ENCODE measurements around the gene UQCRC2. TPM values are rescaled to one million over a fixed set of nuclear protein-coding genes. Genes with fewer than 3 reads are reported as not detected.

The UQCRC2 gene
- total and polyA plus RNA-seq, 7 experiments from 2014 or later, result 158 to 227 (median 180) TPM

- Mint-ChIP-seq H3K27ac (peak overlapping the region in 1 of 9 donors; percentile 43), H3K9me3 (peaks cover 0 to 2% (median 0%) of the 10 kb centered on the region in 11 donors), H3K4me1 (peaks cover 15 to 31% (median 25%) of the 10 kb centered on the region in 7 donors), H3K4me3 (peak overlapping the region in 1 of 10 donors; percentile 37), H3K27me3 (peaks cover 0 to 12% (median 0%) of the 10 kb centered on the region in 5 donors), H3K36me3 (peaks cover 0 to 2% (median 0%) of the 10 kb centered on the region in 5 donors)
- Histone ChIP-seq H3K27me3 (ENCODE audit: control insufficient read depth in 2 of 2, insufficient read depth in 2 of 2, low read length in 2 of 2) (no peaks in the 10 kb centered on the region), H3K27ac (ENCODE audit: low read depth, low read length) (no peak overlapping the region), H3K4me3 (ENCODE audit: low read length) (no peak overlapping the region), H3K36me3 (ENCODE audit: control insufficient read depth in 2 of 3, insufficient read depth in 3 of 3, low read length in 3 of 3) (peaks cover 0 to 4% (median 0%) of the 10 kb centered on the region in 3 experiments), H3K4me1 (ENCODE audit: control insufficient read depth in 2 of 2, insufficient read depth in 2 of 2, low read length in 2 of 2) (peaks cover 3 to 17% of the 10 kb centered on the region in 2 donors), H3K9me3 (ENCODE audit: control insufficient read depth in 2 of 3, low read length in 3 of 3) (no peaks in the 10 kb centered on the region)
- ATAC-seq (no peak), DNase-seq (no peak)
- ChIA-PET POLR2A (interaction anchor here (0.8 to 2.6 kb wide), 2 partner anchors 46 to 186 kb away, joined by 3 to 28 read pairs; no protein-coding TSS in a partner anchor), CTCF (interaction anchor here (1.5 to 2.1 kb wide), 3 partner anchors 74 to 297 kb away, joined by 4 to 31 read pairs (median 11); no protein-coding TSS in a partner anchor)
- intact Hi-C loops (cut with micrococcal nuclease), result no loop called here
Observed at GRCh38 chr16:22003195-22003594, 50.0 kb downstream of the UQCRC2 start.

- H3K27me3 ChIP-seq (ENCODE audit: control insufficient read depth in 2 of 2, insufficient read depth in 2 of 2, low read length in 2 of 2), result no peaks in the 10 kb centered on the region
- ChIA-PET CTCF (interaction anchor here (1.0 to 5.8 kb wide), 4 partner anchors 73 to 185 kb away, joined by 3 to 25 read pairs (median 8); no protein-coding TSS in a partner anchor), POLR2A (interaction anchor here (0.8 to 0.9 kb wide), 2 partner anchors 185 to 187 kb away, joined by 3 to 9 read pairs; no protein-coding TSS in a partner anchor)
- H3K9me3 ChIP-seq (ENCODE audit: control insufficient read depth in 2 of 3, low read length in 3 of 3), result no peaks in the 10 kb centered on the region
- Mint-ChIP-seq H3K27me3 (peaks cover 0 to 12% (median 0%) of the 10 kb centered on the region in 5 donors), H3K4me3 (no peak overlapping the region), H3K27ac (peak overlapping the region in 2 of 9 donors; percentile 26 to 30), H3K4me1 (peaks cover 15 to 40% (median 32%) of the 10 kb centered on the region in 7 donors), H3K9me3 (peaks cover 0 to 2% (median 0%) of the 10 kb centered on the region in 11 donors), H3K36me3 (peaks cover 0 to 2% (median 0%) of the 10 kb centered on the region in 5 donors)
- H3K4me3 ChIP-seq (ENCODE audit: low read length), result no peak overlapping the region
- H3K36me3 ChIP-seq (ENCODE audit: control insufficient read depth in 2 of 3, insufficient read depth in 3 of 3, low read length in 3 of 3), result peaks cover 0 to 8% (median 0%) of the 10 kb centered on the region in 3 experiments
- no peak for ATAC-seq
- intact Hi-C loops (cut with micrococcal nuclease), result no loop called here
- no peak overlapping the region for H3K27ac ChIP-seq (ENCODE audit: low read depth, low read length)
- H3K4me1 ChIP-seq (ENCODE audit: control insufficient read depth in 2 of 2, insufficient read depth in 2 of 2, low read length in 2 of 2), result peaks cover 8 to 22% of the 10 kb centered on the region in 2 donors
- DNase-seq, result no peak
Observed at GRCh38 chr16:22004341-22004740, 51.2 kb downstream of the UQCRC2 start.

GRCh38 chr16:22005746-22006145 is 52.6 kb downstream of the UQCRC2 start:
- H3K27ac Mint-ChIP-seq, result no peak overlapping the region

GRCh38 chr16:22006636-22007035 is 53.5 kb downstream of the UQCRC2 start:
- intact Hi-C loops (cut with micrococcal nuclease), result loop anchor here (1.0 to 2.0 kb wide), 4 partner anchors 54 to 291 kb away; partner anchors contain the start of genes UQCRC2 (in 2 of the 2) and POLR3E (in 1 of the 2)
- H3K9me3 ChIP-seq (ENCODE audit: control insufficient read depth in 2 of 3, low read length in 3 of 3), result no peaks in the 10 kb centered on the region
- peaks cover 0 to 2% (median 0%) of the 10 kb centered on the region in 11 donors for H3K9me3 Mint-ChIP-seq
- peaks cover 8 to 20% of the 10 kb centered on the region in 2 donors for H3K4me1 ChIP-seq (ENCODE audit: control insufficient read depth in 2 of 2, insufficient read depth in 2 of 2, low read length in 2 of 2)
- ChIA-PET POLR2A (interaction anchor here (0.8 to 3.4 kb wide), 5 partner anchors 9 to 292 kb away, joined by 3 to 40 read pairs (median 6); no protein-coding TSS in a partner anchor), CTCF (interaction anchor here (2.6 to 5.8 kb wide), 2 partner anchors 72 to 182 kb away, joined by 12 to 25 read pairs; no protein-coding TSS in a partner anchor)
- H3K27ac Mint-ChIP-seq, result peak overlapping the region in 8 of 9 donors; percentile 26 to 91 (median 88)
- peaks cover 0 to 2% (median 0%) of the 10 kb centered on the region in 5 donors for H3K36me3 Mint-ChIP-seq
- no peak for ATAC-seq
- H3K27me3 ChIP-seq (ENCODE audit: control insufficient read depth in 2 of 2, insufficient read depth in 2 of 2, low read length in 2 of 2), result no peaks in the 10 kb centered on the region
- H3K4me3 Mint-ChIP-seq, result peak overlapping the region; percentile 82 to 92 (median 88)
- H3K4me3 ChIP-seq (ENCODE audit: low read length), result peak overlapping the region; percentile 79
- no peak for DNase-seq
- no peak overlapping the region for H3K27ac ChIP-seq (ENCODE audit: low read depth, low read length)
- H3K4me1 Mint-ChIP-seq, result peaks cover 19 to 49% (median 41%) of the 10 kb centered on the region in 7 donors
- H3K36me3 ChIP-seq (ENCODE audit: control insufficient read depth in 2 of 3, insufficient read depth in 3 of 3, low read length in 3 of 3), result peaks cover 0 to 8% (median 0%) of the 10 kb centered on the region in 3 experiments
- peaks cover 0 to 12% (median 0%) of the 10 kb centered on the region in 5 donors for H3K27me3 Mint-ChIP-seq

More at GRCh38 chr16:22005746-22006145, 52.6 kb downstream of the UQCRC2 start:
- intact Hi-C loops (cut with micrococcal nuclease), result loop anchor here (2.0 kb wide), 1 partner anchor 53 kb away; the partner anchor contains the start of gene UQCRC2 (in 2 of the 2)
- ATAC-seq, result no peak
- Histone ChIP-seq H3K9me3 (ENCODE audit: control insufficient read depth in 2 of 3, low read length in 3 of 3) (no peaks in the 10 kb centered on the region), H3K4me3 (ENCODE audit: low read length) (no peak overlapping the region), H3K36me3 (ENCODE audit: control insufficient read depth in 2 of 3, insufficient read depth in 3 of 3, low read length in 3 of 3) (peaks cover 0 to 8% (median 0%) of the 10 kb centered on the region in 3 experiments), H3K4me1 (ENCODE audit: control insufficient read depth in 2 of 2, insufficient read depth in 2 of 2, low read length in 2 of 2) (peaks cover 8 to 26% of the 10 kb centered on the region in 2 donors), H3K27me3 (ENCODE audit: control insufficient read depth in 2 of 2, insufficient read depth in 2 of 2, low read length in 2 of 2) (no peaks in the 10 kb centered on the region), H3K27ac (ENCODE audit: low read depth, low read length) (no peak overlapping the region)
- Mint-ChIP-seq H3K4me1 (peaks cover 22 to 48% (median 38%) of the 10 kb centered on the region in 7 donors), H3K9me3 (peaks cover 0 to 2% (median 0%) of the 10 kb centered on the region in 11 donors), H3K4me3 (peak overlapping the region in 2 of 10 donors; percentile 5 to 16), H3K36me3 (peaks cover 0 to 2% (median 0%) of the 10 kb centered on the region in 5 donors), H3K27me3 (peaks cover 0 to 12% (median 0%) of the 10 kb centered on the region in 5 donors)
- no peak for DNase-seq
- ChIA-PET POLR2A (interaction anchor here (0.6 to 3.4 kb wide), 2 partner anchors 184 to 250 kb away, joined by 5 to 40 read pairs; no protein-coding TSS in a partner anchor), CTCF (interaction anchor here (0.7 to 5.8 kb wide), 3 partner anchors 14 to 183 kb away, joined by 3 to 25 read pairs (median 12); no protein-coding TSS in a partner anchor)

GRCh38 chr16:22007159-22007508 is 54.0 kb downstream of the UQCRC2 start:
- no peak for ATAC-seq
- H3K9me3 ChIP-seq (ENCODE audit: control insufficient read depth in 2 of 3, low read length in 3 of 3), result no peaks in the 10 kb centered on the region
- intact Hi-C loops (cut with micrococcal nuclease), result loop anchor here (1.0 to 2.0 kb wide), 4 partner anchors 54 to 290 kb away; partner anchors contain the start of genes UQCRC2 (in 2 of the 2) and POLR3E (in 1 of the 2)

More at GRCh38 chr16:22007159-22007508, 54.0 kb downstream of the UQCRC2 start:
- no peaks in the 10 kb centered on the region for H3K27me3 ChIP-seq (ENCODE audit: control insufficient read depth in 2 of 2, insufficient read depth in 2 of 2, low read length in 2 of 2)
- Mint-ChIP-seq H3K36me3 (peaks cover 0 to 2% (median 0%) of the 10 kb centered on the region in 5 donors), H3K27ac (peak overlapping the region; percentile 64 to 91 (median 89)), H3K27me3 (peaks cover 0 to 12% (median 0%) of the 10 kb centered on the region in 5 donors), H3K9me3 (peaks cover 0 to 2% (median 0%) of the 10 kb centered on the region in 11 donors), H3K4me3 (peak overlapping the region; percentile 82 to 92 (median 88)), H3K4me1 (peaks cover 19 to 53% (median 46%) of the 10 kb centered on the region in 7 donors)
- peaks cover 0 to 8% (median 0%) of the 10 kb centered on the region in 3 experiments for H3K36me3 ChIP-seq (ENCODE audit: control insufficient read depth in 2 of 3, insufficient read depth in 3 of 3, low read length in 3 of 3)
- H3K27ac ChIP-seq (ENCODE audit: low read depth, low read length), result peak overlapping the region; percentile 93
- H3K4me1 ChIP-seq (ENCODE audit: control insufficient read depth in 2 of 2, insufficient read depth in 2 of 2, low read length in 2 of 2), result peaks cover 8 to 20% of the 10 kb centered on the region in 2 donors
- ChIA-PET CTCF (interaction anchor here (1.1 to 5.8 kb wide), 3 partner anchors 10 to 182 kb away, joined by 5 to 25 read pairs (median 12); no protein-coding TSS in a partner anchor), POLR2A (interaction anchor here (0.6 to 3.4 kb wide), 13 partner anchors 9 to 291 kb away, joined by 3 to 40 read pairs (median 4); partner anchors contain the start of gene POLR3E)
- peak in 1 of 9 donors; percentile 2 for DNase-seq
- H3K4me3 ChIP-seq (ENCODE audit: low read length), result peak overlapping the region; percentile 79

Measured in naive thymus-derived CD4-positive, alpha-beta T cell (primary cell).